Measurements from ENCODE around the gene WSCD1.

WSCD1 gene

DNA sequence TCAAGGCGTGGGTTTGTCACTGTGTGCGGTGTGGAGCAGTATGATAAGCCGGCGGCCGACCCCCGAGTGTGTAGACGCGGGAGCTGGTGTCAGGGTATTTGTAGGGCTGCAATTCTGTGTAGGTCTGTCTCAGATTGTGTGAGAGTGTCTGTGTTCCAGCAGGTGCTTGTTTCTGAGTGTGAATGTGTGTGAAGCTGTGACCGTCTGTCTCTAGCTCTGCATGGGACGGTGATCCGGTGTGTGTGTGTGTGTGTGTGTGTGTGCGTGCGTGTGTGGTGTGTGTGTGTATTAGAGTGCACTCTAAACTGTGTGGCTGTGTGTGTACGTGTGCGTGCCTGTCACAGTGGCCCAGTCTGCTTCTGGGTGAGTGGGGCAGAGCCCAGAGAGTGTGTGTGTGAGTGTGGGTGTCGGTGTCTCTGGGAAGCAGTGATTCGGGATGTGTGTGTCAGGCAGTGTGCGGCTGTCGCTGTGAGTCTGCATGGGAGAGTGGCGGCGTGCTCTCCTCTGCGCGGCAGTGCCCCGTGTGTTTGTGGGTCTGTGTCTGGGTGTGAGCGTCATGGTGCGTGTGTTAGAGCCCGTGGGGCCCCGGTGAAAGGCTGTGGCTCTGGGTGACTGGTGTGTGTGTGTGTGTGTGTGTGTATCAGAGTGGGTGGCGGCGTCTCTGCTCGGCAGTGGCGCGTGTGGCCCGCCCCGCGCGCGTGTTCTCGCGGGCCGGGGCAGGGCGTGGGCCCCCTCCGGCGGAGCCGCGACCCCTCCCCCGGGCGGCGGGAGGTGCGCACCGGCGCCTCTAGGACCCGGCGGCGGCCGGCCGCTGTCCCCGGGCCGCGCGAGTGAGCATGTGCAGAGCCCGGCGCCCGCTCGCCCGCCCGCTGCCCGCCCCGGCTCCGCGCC lies at the start of gene WSCD1:
Gene WSCD1, plus strand, starts transcription at position 841 of the 891 bp plus-strand sequence. CDS start 10,280 bp downstream, outside the sequence.
- no peak for DNase-seq

DNA sequence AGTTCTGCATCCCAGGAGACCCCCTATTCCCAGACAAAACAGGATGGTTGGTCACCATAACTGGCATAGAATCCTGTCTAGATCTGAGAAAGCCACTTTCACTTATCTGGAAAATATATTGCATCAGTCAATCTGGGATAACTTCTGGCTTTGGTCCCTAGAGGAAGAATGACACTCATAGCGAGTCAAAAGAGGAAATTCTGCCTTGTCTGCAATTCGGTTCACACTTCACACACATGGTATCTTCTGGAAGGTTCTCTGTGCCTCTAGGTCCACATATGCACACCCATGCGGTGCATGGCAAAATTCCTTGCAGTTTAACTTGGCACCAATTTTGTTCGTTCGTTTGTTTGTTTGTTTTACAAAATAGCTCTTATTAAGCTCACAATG lies 49.2 kb upstream of the WSCD1 start:
- DNase-seq, result no peak

DNA sequence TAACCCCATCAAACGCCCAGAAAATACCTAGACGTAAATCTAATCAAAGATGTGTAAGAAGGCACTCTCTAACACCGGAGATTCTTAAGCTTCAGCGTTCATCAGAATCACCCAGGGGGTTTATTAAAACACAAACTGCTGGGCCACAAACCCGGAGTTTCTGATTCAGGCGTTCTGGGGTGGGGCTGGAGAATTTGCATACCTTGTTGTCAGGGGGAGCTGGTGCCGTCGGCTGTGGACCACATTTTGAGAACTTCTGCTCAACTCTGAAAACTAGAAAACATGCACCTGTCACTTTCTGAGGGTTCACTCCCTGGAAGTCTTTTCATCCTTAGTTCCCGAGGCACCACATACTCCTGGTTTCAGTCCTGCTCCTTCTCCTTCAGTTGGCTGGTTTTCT lies 48.6 kb upstream of the WSCD1 start:
- DNase-seq, result no peak

DNA sequence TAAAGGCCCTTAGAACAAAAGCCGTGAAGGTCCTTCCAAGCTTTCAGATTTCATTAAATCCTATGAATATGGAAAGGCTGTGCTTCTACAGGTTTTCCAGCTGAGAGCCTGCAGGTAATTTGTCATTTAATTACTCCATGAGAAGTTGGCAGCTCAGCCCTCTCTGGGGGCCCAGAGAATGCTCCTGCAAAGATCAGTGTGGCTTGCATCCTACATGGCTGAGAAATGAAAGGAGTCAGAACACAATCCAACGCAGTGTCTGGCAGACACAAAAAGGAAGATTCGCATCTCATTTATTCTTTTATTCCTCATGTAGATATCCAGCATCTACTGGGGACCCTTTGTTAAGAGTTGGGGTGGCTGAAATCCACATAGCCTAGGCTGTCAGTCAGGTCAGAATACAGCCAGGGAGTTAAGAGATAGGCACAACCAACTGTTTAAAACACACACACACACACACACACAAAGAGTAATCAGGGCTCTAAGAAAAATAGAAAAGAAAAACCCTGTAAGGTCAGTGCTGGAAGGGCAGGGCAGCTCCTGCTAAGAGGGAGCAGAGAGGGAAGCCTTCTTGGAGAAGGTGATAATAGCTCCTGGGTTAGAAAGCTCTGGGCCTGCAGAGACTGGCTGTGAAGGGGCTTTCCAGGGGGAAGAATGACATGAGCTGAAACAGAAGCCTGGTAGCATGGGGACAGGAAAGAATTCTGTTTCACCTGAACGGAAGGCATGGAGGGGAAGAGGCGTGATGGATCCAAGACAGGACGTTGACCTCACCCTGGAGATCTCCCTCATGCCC lies 46.9 kb upstream of the WSCD1 start:
- no peak for DNase-seq

DNA sequence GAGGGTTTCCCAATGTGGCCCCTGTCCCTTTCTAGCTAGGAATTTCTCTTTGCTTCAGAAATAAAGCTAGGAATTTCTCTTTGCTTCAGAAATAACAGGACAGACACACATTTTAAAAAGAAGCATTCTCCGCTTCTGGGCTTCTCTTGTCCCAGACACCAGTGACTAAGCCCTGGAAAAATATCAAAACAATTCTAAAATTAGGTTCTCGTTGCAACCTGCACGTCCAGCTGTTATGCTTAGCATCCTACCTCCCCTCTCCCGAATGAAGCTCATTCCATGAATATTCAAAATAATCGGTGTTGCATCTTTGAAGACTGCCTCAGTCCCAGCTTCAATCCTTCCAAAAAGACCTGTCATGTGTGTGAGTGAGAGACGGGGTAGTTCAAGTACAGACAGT lies 45.6 kb upstream of the WSCD1 start:
- DNase-seq, result no peak

DNA sequence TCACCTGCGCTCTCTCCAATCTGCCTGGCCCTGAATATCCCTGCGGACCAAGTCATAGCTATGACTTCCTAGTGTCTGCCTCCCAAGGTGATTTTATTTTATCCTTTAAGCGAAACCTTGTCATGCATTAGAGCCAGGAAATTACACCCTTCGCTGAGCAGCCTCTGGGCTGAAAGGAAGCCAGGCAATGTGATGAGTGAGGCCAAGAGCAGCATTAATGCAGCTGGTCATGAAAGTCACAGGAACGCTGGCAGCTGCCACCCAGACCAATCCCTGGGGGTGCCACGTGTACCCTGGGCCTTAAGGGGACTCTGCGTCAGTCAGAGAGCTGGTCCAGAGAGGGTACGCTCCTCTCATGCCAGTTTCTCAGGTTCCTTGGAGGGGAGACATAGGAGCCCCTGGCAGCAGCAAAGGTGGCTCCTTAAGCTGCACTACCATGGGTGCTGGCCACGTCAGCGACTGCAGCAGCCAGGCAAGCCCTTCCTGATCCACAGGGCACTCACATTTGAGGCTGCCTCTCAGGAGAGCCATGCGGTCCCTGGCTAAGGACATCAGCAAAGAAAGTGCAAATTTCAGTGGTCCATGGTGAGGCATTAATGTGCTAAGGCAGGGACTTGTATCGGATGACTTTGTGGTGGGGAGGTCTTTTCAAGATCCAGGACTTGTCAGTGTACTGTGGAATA lies 42.7 kb upstream of the WSCD1 start:
- no peak for DNase-seq

DNA sequence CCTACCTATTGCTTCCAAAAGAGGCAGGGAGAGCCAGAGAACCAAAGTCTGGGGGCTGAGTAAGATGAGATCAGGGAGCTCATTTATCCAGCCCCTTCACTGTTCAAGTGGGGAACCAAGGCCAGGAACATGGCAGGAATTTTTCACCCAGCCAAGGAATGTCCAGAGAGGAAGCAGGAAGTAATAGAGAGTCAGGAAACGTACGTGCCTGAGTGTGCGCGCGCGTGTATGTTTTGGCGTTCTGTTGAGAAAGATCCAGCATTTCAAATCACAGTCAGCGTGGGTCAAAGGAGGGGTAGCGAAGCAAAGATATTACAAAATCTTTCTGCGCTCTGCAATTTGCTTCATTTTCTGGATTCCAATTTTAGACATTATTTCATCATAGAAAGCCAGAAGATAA lies 41.9 kb upstream of the WSCD1 start:
- DNase-seq, result no peak

DNA sequence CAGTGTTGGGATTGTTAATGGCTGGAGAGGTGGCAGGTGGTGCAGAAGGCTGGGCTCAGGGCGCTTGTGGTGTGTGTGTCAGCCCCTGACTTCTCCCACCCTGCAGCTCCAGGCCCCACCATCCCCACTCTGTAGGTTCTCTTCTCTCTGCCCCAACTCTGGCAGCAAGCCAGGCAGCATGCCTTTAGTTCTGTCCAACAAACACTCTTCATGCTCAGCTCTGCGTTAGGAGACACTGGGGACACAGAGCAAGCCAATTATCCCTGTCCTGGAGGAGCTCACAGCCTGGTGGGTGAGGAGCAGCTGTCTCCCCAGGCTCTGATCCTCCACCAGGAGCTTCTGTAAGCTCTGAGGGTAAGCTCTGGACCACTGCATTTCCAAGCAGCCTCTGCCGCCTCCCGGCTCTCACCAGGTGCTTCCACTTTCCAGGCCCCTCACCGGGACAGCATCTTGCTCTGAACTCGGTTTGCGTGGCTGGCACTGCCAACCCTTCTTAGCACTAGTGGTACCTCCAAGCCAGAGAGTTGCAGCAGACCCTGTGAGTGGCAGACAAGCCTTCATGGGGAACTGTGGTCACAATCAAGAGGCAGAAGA lies 34.3 kb upstream of the WSCD1 start:
- no peak for DNase-seq

DNA sequence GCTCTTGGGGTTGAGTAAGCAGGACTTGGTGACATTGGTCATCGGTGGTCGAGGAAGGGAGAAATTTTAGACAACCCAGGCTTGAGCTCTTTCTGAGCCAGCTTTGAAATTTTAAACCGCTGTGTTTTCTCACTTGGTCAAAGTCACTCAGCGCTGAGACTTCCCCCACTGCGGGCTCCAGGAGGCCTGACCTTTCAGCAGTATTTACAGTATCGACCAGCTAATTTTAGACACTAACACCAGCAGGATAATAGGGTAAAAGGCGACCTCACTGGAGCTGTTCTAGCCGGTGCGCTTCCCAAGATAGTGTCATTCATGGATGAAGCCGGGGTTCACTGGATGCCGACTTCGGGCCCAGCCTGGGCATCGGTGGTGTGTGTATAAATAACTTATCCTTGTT lies 29.7 kb upstream of the WSCD1 start:
- no peak for DNase-seq

DNA sequence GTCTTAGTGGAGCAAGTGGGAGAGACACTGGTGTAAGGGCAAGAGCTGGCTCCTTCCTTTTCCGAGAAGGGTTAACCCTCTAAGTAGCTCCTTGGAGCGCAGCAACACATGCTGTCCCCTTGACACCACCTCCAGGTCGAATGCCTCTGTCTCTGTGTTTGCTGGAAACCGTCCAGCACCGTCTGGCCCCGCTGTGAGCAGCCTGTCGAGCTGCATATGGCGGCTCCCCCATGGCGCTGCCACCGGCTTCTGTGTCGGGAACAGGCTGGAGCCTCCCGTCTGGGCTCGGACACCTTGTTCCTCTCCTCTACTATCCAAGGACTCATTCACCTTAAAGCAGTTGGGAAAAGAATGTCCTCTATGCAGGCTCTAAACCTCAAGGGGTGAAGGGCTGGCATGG lies 28.9 kb upstream of the WSCD1 start:
- no peak for DNase-seq

DNA sequence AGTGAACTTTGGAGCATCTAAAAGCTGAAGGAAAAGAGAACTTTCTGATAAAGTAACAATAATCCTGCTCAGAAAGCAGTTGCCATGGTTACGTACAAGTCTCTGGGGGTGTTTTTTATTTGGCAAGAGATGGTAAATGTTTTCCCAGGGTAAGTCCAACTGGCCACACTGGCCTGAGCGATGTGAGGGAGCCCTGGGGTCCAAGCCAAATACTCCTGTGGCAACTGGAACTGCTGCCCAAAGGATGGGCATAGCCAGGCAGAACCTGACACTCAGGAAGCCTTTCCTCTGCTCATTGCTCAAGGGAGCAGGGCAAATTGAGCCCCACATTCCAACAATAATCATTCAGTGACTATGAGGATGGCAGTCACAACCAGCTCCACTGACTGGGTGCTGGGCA lies 26.8 kb upstream of the WSCD1 start:
- no peak for DNase-seq

DNA sequence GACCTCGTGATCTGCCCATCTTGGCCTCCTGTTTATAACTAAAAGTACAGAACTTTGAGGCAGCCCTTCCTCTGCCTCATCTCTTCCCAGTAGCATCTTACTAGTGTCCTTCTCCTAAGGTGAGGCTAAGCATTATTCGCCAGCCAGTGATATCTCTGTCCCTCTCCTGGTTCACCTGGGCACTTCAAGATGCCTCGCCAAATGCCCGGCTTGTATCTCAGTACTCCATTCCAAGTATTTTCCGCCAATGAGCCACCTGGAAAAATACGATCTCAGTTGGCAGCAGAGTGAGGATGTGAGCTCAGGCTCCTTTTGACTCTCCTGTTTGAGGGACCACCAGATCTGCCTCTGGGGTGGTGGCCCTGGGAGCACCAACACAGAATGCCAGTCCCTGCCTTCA lies 25.9 kb upstream of the WSCD1 start:
- DNase-seq, result no peak

DNA sequence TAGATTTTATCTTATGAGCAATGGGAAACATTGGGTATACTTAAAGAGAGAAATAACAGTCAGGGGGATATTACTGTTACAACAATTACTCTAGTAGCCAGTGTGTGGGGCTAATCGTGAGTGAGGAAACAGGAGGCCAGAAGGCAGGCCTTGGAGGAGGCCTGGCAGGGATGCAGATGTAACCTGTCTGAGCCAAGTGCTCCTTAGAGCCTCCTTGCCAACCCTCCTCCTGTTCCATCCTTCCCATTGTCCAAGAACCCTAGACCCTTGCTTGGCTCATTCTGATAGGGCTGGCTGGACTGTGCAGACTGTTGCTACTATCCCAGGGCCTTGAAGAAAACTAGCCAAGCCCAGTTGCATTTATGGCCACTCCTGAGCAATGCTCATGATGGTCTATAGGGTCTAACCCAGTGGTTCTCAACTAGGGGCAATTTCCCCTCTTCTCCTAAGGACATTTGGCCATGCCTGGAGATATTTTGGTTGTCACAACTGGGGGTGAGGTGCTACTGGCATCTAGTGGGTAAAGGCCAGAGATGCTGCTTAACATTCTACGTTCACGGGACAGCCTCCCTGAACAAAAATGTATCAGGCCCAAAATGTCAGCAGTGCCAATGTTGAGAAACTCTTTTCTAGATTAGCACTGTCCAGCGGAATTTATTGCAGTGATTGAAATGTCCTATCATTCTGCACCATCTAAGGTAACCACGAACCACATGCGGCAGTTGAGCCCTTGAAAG lies 24.4 kb upstream of the WSCD1 start:
- no peak for DNase-seq

DNA sequence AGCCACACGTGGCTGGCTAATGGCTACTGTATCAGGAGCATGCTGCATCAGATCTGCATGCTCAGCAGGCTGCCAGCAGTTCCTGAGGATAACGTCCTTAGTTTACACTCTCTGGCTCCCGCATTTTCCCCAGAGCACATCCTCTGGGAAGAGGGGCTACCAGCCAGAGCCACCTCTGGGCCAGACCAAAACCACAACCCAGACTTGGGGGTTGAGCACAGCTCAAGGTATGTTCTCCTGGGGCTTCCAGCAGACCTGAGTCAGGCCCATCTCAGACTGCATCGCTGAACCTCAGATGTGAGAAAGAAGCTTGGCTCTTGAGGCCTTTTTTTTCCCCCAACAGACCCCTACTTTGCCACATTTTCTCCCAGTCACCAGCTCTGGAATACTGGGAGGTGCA lies 23.7 kb upstream of the WSCD1 start:
- DNase-seq, result no peak

DNA sequence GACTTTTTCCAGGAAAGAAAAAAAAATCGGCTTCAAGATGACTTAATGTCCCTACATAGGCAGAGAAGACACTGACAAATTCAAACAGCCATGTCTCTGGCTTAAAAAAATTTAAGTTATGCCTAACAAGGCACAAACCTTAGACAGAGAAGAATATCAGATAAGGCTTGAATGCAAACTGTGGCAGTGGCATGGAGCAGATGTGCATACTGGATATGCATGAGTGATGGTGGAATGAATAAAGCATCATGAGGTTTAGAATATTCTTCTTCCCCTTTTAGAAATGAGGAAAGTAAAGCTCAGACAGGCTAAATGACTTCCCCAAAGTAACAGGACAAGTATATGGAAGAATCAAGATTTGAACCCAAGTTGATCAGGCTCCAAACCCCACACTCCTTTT lies 23.2 kb upstream of the WSCD1 start:
- no peak for DNase-seq

DNA sequence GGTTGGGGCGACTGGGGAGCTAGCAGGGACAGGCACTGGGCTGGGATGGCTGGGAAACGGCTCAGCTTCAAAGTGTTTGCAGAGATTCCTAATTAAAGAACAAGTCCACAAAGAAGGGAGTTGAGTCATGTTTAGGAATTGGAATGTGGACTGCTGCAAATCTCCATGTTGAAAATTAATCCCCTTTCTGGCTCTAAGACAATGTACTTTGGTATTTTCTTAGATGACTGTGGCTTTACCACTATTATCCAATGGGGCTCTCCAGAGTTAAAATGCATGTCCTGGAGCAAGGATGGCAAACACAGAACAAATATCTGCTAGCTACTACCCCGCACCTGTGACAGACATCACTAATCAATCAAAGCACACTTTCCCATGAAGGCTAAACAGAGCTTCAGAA lies 22.2 kb upstream of the WSCD1 start:
- DNase-seq, result no peak

DNA sequence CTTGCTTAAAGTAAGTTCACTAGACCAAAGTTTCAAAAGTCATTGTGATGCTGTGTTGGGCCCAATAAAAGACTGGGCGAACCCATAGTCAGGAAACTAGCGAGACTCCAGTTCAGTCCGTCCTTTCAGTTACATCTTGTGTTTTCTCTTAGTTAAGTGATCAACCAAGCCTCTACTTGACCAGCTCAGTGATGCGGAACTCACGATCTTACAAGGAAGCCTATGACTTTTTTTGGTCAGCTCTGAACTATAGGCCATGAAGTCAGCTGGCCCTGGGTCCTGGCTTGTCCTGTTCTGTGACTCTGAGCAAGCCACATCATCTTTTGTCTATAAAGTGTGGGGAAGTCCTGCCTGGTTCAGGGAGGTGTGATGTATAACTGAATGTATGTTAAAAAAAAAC lies 21.7 kb upstream of the WSCD1 start:
- no peak for DNase-seq

DNA sequence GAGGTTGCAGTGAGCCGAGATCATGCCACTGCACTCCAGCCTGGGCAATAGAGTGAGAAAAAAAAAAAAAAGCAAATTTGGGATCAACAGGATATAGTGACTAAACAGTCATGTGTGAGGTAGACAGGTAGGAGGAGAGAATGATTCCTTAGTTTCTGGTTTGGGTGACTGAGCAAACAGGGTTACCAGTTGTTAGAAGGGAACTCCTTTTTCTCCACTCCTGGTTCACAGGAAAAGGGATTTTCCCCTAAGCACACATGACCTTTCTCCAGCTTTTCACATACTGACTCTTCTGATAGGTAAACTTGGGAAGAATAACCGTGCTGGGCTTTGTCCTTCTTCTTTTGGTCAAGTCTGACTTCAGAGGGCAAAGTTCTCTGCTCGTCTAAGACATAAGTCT lies 17.3 kb upstream of the WSCD1 start:
- DNase-seq, result no peak

DNA sequence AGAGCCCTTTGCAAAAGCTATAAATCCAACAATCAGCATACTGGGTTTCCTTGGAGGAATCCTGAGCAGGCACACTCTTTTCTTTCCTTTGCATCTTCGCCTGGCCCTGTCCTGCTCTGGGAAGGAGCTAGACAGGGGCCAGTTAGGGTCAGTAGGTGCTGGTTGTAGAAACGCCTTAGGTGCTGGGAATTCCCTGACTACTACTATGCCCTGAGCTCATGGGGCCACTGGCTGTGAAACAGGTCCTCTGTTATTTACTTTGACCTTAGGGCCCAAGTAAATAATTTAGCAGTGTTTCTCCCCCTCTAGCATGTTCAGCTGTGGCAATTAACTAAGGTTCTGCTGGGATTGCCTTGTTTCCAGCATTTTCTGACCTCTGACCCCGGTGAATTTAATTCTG lies 15.8 kb upstream of the WSCD1 start:
- DNase-seq, result no peak

DNA sequence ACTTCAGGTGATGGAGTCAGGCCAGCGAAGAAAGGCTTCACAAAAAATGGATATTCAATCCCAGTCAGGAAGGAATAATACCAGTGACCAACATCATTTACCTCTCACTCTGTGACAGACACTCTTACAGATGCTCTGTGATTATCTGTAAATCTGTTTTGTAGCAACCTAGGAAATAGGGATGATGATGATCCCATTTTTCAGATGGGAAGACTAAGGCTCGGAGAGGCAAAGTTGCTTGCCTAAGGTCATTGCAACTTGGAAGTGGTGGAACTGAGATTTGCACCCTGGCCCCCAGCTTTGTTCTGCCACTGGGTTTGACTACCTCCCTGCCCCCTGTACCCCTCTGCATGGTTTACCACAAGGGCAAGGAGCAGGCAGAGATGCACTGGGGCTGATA lies 14.1 kb upstream of the WSCD1 start:
- DNase-seq, result no peak

DNA sequence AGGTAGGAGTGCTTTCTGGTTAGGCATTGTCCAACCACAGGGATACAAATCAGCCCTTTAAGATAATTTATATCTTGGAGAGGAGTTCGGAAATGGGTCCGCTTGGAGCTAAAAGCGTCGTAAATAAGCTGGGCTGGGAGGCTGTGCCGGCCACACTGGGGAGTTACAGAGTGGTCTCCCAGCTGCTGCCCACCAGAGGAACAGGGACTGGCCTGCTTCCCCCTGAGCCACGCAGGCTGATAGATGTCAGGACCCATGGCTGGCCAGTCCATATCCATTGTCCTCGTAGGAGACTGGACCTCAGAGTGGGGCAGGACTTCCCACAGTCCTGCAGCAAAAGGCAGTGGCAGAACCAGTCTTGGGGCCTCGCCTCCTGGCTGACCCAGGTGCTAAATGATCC lies 12.6 kb upstream of the WSCD1 start:
- DNase-seq, result no peak

DNA sequence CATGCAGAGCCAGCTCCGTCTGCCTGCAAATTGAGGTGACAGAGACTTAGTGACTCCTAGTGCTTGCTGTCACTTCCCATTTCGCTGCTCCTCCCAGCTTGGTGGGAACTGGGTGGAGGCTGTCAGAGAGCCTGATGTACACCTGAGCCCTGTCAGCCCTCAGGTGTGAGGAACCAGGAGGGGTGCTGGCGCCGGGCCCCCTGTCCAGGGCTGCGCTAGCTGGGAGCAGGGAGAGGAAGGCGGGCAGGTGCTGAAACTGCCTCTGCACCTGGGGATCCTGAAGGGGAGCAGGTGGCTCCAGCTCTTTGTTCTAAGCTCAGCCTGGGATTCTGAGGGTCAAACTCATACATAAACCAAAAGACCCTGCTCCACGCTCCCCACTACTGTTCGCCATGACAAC lies 10.8 kb upstream of the WSCD1 start:
- DNase-seq, result no peak

DNA sequence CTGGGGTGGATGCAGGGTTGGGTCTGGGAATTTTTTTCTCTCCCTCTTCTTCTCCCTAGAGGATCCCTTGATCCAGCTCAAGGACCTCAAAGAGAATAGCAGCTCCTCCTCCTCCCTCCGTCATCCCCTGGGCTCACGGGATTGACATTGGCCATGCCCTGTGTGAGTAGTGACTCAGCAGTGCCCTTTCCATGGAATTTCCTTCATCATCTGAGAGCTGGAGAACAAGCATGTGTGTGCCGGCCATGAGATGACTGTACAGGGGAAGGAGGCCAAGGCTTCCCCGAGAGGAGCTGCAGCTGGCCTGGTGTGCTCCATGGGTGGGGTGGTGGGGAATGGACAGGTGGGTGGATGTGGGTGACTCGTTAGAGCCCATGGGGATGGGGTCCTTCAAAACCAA lies 8.9 kb upstream of the WSCD1 start:
- DNase-seq, result no peak
